ENCODE data around the gene SKA2. TPM values are rescaled to one million over a fixed set of nuclear protein-coding genes. Genes with fewer than 3 reads are reported as not detected.

The SKA2 gene
- total RNA-seq, 6 donors from 2014 or later, result 10.5 to 37.0 (median 23.9) TPM

DNA sequence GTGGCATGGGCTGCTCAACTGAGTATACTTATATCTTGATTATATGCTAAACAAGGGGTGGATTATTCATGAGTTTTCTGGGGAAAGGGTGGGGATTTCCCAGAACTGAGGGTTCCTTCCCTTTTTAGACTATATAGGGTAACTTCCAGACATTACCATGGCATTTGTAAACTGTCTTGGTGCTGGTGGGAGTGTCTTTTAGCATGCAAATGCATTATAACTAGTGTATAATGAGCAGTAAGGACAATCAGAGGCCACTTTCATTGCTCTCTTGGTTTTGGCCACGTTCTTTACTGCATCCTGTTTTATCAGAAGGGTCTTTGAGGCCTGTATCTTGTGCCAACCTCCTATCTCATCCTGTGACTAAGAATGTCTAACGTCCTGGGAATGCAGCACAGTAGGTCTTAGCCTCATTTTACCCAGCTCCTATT is 12.6 kb upstream of the SKA2 start:
- no peaks in the 10 kb centered on the region for H3K27me3 ChIP-seq
- no peaks in the 10 kb centered on the region for H3K4me1 ChIP-seq
- TF ChIP-seq POLR2AphosphoS5 (IDR thresholded peaks at IDR 0.05) (no peak), POLR2A (IDR thresholded peaks at IDR 0.05) (no peak), CTCF (IDR thresholded peaks at IDR 0.05) (no peak), EP300 (IDR thresholded peaks at IDR 0.05) (no peak)
- H3K4me3 ChIP-seq, result no peak overlapping the region
- no peak for DNase-seq
- H3K27ac ChIP-seq, result no peak overlapping the region
- no peak for ATAC-seq (ENCODE audit: low FRiP score in 2 of 2)
- WGBS, 2 donors, result 68 to 74% methylated on average over 2 of the region's 2 CpGs
- no peaks in the 10 kb centered on the region for H3K36me3 ChIP-seq
- H3K9me3 ChIP-seq, result no peaks in the 10 kb centered on the region

DNA sequence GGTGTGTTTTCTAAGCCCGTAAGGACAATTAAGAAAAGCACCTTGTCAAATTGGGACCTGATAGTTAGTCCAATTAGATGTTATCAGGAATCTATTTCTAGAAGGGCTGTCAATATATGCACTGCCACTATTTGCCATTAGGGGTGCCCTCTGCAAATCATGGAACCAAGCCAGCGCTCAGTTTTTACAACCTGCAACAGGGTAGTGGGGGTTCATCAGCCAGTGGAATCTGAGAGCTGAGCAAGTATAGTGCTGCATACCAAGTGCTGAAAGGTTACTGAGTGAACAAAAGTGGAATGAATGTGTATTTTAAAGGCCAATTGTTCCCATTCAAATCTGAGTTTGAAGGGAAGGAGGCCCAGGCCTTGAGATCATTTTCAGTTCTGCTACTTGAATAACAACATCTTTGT is 11.0 kb upstream of the SKA2 start:
- no peak overlapping the region for H3K4me3 ChIP-seq
- H3K36me3 ChIP-seq, result no peaks in the 10 kb centered on the region
- WGBS, 2 donors, result 72 to 73% methylated on average over 2 of the region's 2 CpGs
- no peak for TF ChIP-seq EP300 (IDR thresholded peaks at IDR 0.05)
- peak; percentile 14 to 61 (median 40) for TF ChIP-seq CTCF (IDR thresholded peaks at IDR 0.05)
- no peak for TF ChIP-seq POLR2AphosphoS5 (IDR thresholded peaks at IDR 0.05)
- TF ChIP-seq POLR2A (IDR thresholded peaks at IDR 0.05), result no peak
- no peaks in the 10 kb centered on the region for H3K4me1 ChIP-seq
- no peaks in the 10 kb centered on the region for H3K27me3 ChIP-seq
- peak in 1 of 2 donors; percentile 50 for ATAC-seq (ENCODE audit: low FRiP score in 2 of 2)
- H3K9me3 ChIP-seq, result no peaks in the 10 kb centered on the region
- DNase-seq, result no peak
- no peak overlapping the region for H3K27ac ChIP-seq

GRCh38 chr17:59161477-59161876 is 6.5 kb upstream of the SKA2 start:
- H3K9me3 ChIP-seq, result no peaks in the 10 kb centered on the region
- TF ChIP-seq EP300 (IDR thresholded peaks at IDR 0.05) (no peak), CTCF (IDR thresholded peaks at IDR 0.05) (no peak), POLR2A (IDR thresholded peaks at IDR 0.05) (no peak), POLR2AphosphoS5 (IDR thresholded peaks at IDR 0.05) (no peak)
- no peaks in the 10 kb centered on the region for H3K27me3 ChIP-seq
- no peak overlapping the region for H3K27ac ChIP-seq
- DNase-seq (no peak), ATAC-seq (ENCODE audit: low FRiP score in 2 of 2) (no peak)
- WGBS, 2 donors, result 90 to 93% methylated on average over 2 of the region's 2 CpGs
- no peak overlapping the region for H3K4me3 ChIP-seq
- H3K36me3 ChIP-seq, result no peaks in the 10 kb centered on the region
- H3K4me1 ChIP-seq, result peaks cover 0 to 4% (median 0%) of the 10 kb centered on the region in 4 donors

- WGBS, 2 donors, result 89 to 94% methylated on average over 9 of the region's 9 CpGs
- no peak overlapping the region for H3K4me3 ChIP-seq
- DNase-seq (no peak), ATAC-seq (ENCODE audit: low FRiP score in 2 of 2) (no peak)
- H3K27me3 ChIP-seq, result no peaks in the 10 kb centered on the region
- TF ChIP-seq POLR2AphosphoS5 (IDR thresholded peaks at IDR 0.05), result no peak
- TF ChIP-seq EP300 (IDR thresholded peaks at IDR 0.05), result no peak
- no peak for TF ChIP-seq CTCF (IDR thresholded peaks at IDR 0.05)
- no peak for TF ChIP-seq POLR2A (IDR thresholded peaks at IDR 0.05)
- peaks cover 7 to 12% (median 8%) of the 10 kb centered on the region in 4 donors for H3K4me1 ChIP-seq
- H3K36me3 ChIP-seq, result no peaks in the 10 kb centered on the region
- no peak overlapping the region for H3K27ac ChIP-seq
- no peaks in the 10 kb centered on the region for H3K9me3 ChIP-seq
Measured at GRCh38 chr17:59160157-59161025, 5.4 kb upstream of the SKA2 start.
